COLO668 (cell line): ENCODE measurements around the gene LURAP1L.
"Not testable (repeated sequence)": the region's sequence is repeated elsewhere in the genome, so short reads cannot be mapped to it uniquely, and the experiment has no call there.

Experiments used
- DNase-seq: peaks from one replicate; lab custom pipeline; 2025; ENCODE audit not compliant: unreplicated experiment; lab: John Stamatoyannopoulos, UW

LURAP1L gene

GRCh38 chr9:12854221-12854620, 79.4 kb downstream of the LURAP1L start:
- DNase-seq = no peak

- DNase-seq = no peak
These were observed 80.2 kb downstream of the LURAP1L start for GRCh38 chr9:12855066-12855465.

- no peak for DNase-seq
These were observed 81.8 kb downstream of the LURAP1L start for GRCh38 chr9:12856603-12857002.

- no peak for DNase-seq
These were observed 85.0 kb downstream of the LURAP1L start for GRCh38 chr9:12859704-12860251.

- no peak for DNase-seq
These were observed 86.2 kb downstream of the LURAP1L start for GRCh38 chr9:12860998-12861397.

- DNase-seq = no peak
These were observed 88.0 kb downstream of the LURAP1L start for GRCh38 chr9:12862611-12863410.

- no peak for DNase-seq
These were observed 88.8 kb downstream of the LURAP1L start for GRCh38 chr9:12863618-12864017.

GRCh38 chr9:12865380-12865779, 90.6 kb downstream of the LURAP1L start:
- not testable (repeated sequence) for DNase-seq
